ENCODE results near the gene KCND1.

DNA sequence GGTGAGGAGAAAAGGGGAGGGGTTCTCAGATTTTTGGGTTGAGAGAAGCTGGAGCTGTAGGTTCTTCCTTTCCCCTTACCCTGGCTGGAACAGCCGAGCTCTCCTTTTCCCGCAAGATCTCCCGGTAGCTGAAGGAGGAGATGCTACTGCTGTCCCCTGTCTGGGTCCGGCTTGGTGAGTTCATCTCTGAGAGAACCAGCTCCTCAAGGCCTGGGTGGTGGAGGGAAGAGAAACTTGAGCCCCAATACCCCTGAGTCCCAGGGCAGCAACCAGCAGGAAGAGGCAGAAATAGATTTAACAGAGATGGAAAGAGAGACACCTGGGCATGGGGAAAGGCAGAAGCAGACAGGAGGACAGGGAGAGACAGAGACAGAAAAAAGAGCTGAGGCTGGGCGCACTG, 6.6 kb upstream of the KCND1 start:
- TF ChIP-seq EZH2phosphoT487 (conservative IDR thresholded peaks at IDR 0.05; ENCODE audit: low read length), result no peak
- no peak for TF ChIP-seq CTCF (IDR thresholded peaks at IDR 0.05; ENCODE audit: insufficient read depth, low read length, poor library complexity, severe bottlenecking)
